HEK293T (cell line): ENCODE results near the gene DDX10.

ENCODE experiments used
- BHLHE40 ChIP-seq: fragments of 450-650 bp; IDR thresholded peaks from 2 replicates; pipeline ENCODE4 v1.6.1; 2016; ENCODE audit warnings: mild to moderate bottlenecking, moderate library complexity, borderline replicate concordance
- CTBP1 ChIP-seq: fragments of 450-650 bp; IDR thresholded peaks from 2 replicates; pipeline ENCODE4 v1.6.1; 2016; ENCODE audit warnings: borderline replicate concordance
- ELF4 ChIP-seq: fragments of 450-650 bp; IDR thresholded peaks from 2 replicates; pipeline ENCODE4 v1.6.1; 2017; ENCODE audit warnings: antibody characterized with exemption
- FOXA1 ChIP-seq: fragments of 450-650 bp; IDR thresholded peaks from 2 replicates; pipeline ENCODE4 v1.6.1; 2016; ENCODE audit warnings: mild to moderate bottlenecking
- FOXK2 ChIP-seq: fragments of 450-650 bp; IDR thresholded peaks from 2 replicates; pipeline ENCODE4 v1.6.1; 2016; ENCODE audit warnings: mild to moderate bottlenecking
- FOXM1 ChIP-seq: fragments of 450-650 bp; IDR thresholded peaks from 2 replicates; pipeline ENCODE4 v1.6.1; 2017; ENCODE audit warnings: mild to moderate bottlenecking, borderline replicate concordance
- HDGF ChIP-seq: fragments of 450-650 bp; IDR thresholded peaks from 2 replicates; pipeline ENCODE4 v1.6.1; 2017; ENCODE audit warnings: antibody characterized with exemption, borderline replicate concordance
- LEF1 ChIP-seq: fragments of 450-650 bp; IDR thresholded peaks from 2 replicates; pipeline ENCODE4 v1.6.1; 2017; ENCODE audit warnings: mild to moderate bottlenecking, borderline replicate concordance
- NFRKB ChIP-seq: fragments of 450-650 bp; IDR thresholded peaks from 2 replicates; pipeline ENCODE4 v1.6.1; 2016; ENCODE audit warnings: mild to moderate bottlenecking, moderate library complexity
- PKNOX1 ChIP-seq: fragments of 450-650 bp; IDR thresholded peaks from 2 replicates; pipeline ENCODE4 v1.6.1; 2016
- SP1 ChIP-seq: fragments of 450-650 bp; IDR thresholded peaks from 2 replicates; pipeline ENCODE4 v1.6.1; 2017
- SUZ12 ChIP-seq: fragments of 450-650 bp; IDR thresholded peaks from 2 replicates; pipeline ENCODE4 v1.6.1; 2016; ENCODE audit warnings: mild to moderate bottlenecking
- TARDBP ChIP-seq: fragments of 450-650 bp; IDR thresholded peaks from 2 replicates; pipeline ENCODE4 v1.6.1; 2016
- ZNF384 ChIP-seq: fragments of 450-650 bp; IDR thresholded peaks from 2 replicates; pipeline ENCODE4 v1.6.1; 2016

- no peak for TF ChIP-seq HDGF
- TF ChIP-seq FOXK2, result no peak
- no peak for TF ChIP-seq BHLHE40
- TF ChIP-seq ZNF384, result no peak
- no peak for TF ChIP-seq FOXM1
- no peak for TF ChIP-seq FOXA1
- TF ChIP-seq SP1, result no peak
- no peak for TF ChIP-seq LEF1
- peak; percentile 70 for TF ChIP-seq PKNOX1
- TF ChIP-seq SUZ12, result no peak
- no peak for TF ChIP-seq NFRKB
- TF ChIP-seq TARDBP, result no peak
- peak; percentile 30; the same call in 1 of the 2 replicates for TF ChIP-seq CTBP1
- TF ChIP-seq ELF4, result no peak
Measured at GRCh38 chr11:108872781-108873291, 208.0 kb downstream of the DDX10 start.
